OCI-LY3 (cell line): ENCODE data around the gene GJA10.

Experiments used
- CTCF ChIP-seq: fragments of 200-600, 300-600 bp; sonication (generic); IDR thresholded peaks from 2 replicates; pipeline ENCODE4 v1.5.1; 2014; ENCODE audit warnings: antibody characterized with exemption, low read length, low read depth
- EZH2phosphoT487 ChIP-seq: fragments of 200-600 bp; shearing (Covaris generic); IDR thresholded peaks from 2 replicates; pipeline ENCODE4 v1.6.1; 2018; ENCODE audit warnings: antibody characterized with exemption, mixed run types, low read depth

GRCh38 chr6:89886378-89887120, 7.7 kb upstream of the GJA10 start:
- TF ChIP-seq CTCF: no peak
- no peak for TF ChIP-seq EZH2phosphoT487
